ENCODE results near the gene CD69.

The CD69 gene

GRCh38 chr12:9779209-9779608, 18.5 kb upstream of the CD69 start:
- no peak for DNase-seq

DNA sequence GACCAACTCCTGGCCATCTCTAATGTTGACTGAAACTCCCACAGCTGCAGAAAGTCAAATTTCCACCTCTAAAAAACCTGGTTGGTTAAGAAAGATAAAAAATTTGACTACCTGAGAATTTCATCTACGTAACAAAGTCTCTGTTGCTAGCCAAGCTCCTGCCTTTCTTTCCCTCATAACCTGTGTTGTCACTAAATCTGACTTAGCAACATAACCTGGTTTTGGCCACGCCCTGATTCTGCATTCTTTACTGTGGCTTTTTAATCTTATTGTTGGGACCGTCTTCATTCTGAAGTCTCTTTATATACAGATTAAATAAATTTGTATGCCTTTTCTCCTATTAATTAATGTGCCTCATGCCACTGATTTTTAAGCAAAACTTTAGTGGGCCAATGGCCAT, 16.1 kb upstream of the CD69 start:
- peak in 1 of 6 experiments; percentile 20 for DNase-seq

DNA sequence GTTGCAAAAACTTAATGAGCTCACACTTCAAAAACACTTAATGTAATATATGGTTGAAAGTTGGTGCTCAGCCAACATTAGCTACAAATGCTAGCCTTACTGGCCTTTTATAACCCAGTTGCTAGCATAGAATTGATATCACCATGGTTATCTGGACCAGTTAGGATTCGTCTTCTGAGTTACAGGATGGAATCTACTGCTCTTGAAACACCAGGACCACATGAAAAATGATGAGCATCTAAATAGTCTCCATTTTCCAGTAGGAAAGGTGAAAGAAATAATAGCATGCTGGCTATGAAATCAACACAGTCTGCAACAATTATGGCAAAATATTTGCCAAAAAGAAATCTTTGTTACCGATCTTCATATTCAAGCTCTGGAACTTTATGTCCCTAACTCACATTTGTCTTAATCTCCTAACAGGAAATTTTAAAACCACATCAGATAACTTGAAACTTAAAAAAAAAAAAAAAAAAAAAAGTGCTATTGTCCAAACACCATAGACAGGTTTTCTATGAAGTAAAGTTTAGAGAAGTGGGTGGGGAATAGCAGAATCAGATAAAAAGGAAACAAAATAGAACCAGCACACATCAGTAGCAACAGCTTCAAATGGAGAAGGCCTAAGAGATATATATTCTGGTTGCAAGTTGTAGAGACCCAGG, 12.6 kb upstream of the CD69 start:
- peak in 3 of 6 experiments; percentile 54 to 69 (median 67) for DNase-seq

DNA sequence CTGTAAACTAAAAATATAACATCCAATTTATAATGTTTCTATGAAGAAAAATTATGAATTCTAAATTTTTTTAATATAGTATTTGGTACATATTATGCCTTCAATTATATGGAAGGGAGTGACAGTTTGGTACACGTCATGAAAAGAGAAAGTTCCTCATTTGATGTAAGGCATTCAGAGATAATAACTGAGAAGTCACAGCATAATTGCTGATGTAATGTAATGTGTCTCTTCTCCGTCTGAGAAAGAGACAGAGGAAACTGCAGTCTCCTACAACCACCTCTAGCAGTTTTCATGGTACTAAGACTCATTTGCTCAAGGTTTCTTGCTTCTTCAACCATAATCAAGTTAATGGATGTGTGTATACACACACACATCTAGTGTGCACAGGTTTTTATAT, 2.3 kb upstream of the CD69 start:
- peak in 3 of 6 experiments; percentile 42 to 57 (median 51) for DNase-seq

DNA sequence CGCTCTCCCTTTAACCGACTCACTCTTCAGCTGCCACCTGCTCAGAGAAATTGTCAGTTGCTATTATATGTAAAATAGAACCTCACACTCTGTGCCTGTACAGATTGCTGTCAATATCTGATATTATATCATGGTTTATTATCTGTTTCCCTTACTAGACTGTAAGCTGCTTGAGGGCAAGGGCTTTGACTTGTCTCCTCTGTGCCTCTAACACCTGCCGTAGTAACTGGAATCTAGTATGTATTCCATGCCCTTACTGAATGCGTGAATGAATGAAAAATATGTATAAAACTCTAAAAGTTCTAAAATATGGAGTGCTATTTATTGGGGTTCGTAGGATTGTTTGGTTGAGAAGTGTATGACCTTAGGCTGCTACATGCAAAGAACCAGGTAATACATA, 1.7 kb upstream of the CD69 start:
- no peak for DNase-seq

DNA sequence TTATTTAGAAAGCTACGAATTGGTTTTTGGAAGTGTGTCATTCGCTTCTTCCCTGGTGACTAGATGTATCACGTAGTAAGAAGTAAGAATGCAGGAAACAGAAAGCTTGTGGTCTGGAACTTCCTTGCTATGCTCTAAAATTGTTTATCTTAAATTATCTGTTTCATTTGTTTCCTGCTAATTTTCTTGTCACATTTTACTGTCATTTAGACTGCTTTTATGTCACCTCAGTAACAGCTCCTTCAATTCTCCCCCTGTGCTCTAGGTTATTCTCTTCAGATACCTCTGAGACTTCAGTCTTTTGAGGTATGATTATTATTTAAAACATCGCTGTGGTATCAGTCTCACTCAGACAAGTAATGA, 699 bp upstream of the CD69 start:
- DNase-seq: peak in 3 of 6 experiments; percentile 85 to 88 (median 87)

- peak in 2 of 6 experiments; percentile 52 to 67 for DNase-seq
Measured at GRCh38 chr12:9760120-9760519, 581 bp downstream of the CD69 start.

GRCh38 chr12:9759694-9760093, 1.0 kb downstream of the CD69 start:
- DNase-seq: peak in 1 of 6 experiments; percentile 42

DNA sequence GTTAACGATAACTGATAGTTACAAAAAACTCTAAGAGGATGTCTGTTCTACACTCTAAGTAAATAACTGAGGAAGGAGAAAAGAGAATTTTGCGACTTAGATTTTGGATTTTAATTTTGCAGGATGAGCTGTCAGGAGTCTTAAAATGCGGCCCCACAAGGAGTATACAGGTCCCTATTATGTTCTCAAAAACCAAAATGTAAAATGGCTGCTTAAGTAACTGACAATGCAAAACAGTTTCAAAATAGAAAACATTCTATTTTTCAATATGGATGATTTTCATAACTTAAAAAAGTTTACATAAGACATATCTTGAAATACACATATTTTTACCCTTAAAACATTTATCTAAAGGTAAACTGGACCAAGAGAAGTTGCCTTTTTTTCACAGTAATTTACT, 2.6 kb downstream of the CD69 start:
- peak in 1 of 6 experiments; percentile 35 for DNase-seq

- DNase-seq: no peak
Measured at GRCh38 chr12:9757433-9758025, 3.2 kb downstream of the CD69 start.

DNA sequence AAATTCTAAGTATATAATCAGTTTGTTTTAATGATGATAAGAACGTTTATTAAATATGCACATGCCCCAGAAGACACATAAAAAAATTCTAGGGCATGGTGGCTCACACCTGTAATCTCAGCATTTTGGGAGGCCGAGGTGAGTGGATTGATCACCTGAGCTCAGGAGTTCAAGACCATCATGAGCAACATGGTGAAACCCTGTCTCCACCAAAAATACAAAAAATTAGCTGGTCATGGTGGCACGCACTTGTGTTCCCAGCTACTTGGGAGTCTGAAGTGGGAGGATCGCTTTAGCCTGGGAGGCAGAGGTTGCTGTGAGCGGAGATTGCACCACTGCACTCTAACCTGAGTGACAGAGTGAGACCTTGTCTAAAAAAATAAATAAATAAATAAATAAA, 4.0 kb downstream of the CD69 start:
- no peak for DNase-seq

GRCh38 chr12:9756170-9756569, 4.5 kb downstream of the CD69 start:
- no peak for DNase-seq

GRCh38 chr12:9755567-9755966, 5.1 kb downstream of the CD69 start:
- no peak for DNase-seq

GRCh38 chr12:9755035-9755434, 5.7 kb downstream of the CD69 start:
- DNase-seq: no peak

DNA sequence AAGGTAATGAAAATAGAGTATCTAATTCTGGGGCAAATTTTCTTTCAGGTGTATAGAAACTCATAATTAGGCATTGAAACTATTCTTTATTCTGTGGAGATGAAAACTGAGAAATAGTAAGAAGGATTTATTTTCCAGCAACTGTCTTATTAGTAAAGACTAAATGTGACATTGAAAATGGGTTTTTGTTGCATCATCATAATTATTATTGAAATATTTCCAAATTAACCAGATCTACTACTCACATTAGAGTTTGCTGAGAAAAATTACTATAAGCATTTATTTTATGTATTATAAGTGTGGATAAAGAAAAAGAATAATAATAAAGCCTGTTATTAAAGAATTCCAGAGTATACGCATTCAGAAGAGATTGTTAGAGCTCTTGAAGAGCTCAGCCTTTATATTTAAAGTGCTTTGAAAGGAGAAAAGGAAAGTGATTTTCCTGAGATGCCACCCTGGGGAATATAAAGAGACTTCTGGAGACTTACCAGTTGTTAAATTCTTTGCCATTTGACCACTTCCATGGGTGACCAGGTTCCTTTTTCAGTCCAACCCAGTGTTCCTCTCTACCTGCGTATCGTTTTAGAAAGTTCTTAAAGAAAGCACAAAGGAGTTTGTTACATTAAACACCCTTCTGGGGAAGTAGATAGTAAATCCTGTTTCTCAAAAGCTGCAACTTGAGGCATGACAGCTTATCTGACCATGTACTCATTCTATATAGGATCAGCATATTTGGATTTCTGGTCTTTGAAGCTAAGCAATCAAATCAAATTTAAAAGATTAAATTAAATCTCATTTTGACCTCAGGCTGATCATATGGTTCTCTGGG, 6.4 kb downstream of the CD69 start:
- no peak for DNase-seq

- no peak for DNase-seq
Measured at GRCh38 chr12:9753498-9753897, 7.2 kb downstream of the CD69 start.

DNA sequence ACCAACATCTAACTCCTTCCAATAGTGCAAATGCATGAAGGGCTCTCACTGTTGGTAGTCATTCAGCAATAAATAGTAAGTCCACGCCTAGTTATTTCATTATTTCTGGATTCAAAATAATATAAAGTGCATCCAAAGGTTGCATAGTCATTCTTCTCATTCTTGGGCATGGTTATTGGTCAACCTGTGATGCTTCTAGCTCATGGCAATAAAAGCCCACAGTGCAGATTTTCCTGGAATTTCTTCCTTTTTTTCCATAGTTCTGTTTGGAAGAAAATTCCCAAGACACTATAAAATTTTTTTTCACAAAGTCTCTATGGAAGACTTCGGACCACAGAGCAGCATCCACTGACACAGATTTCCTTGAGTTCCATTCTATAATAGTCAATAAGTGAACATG, 7.6 kb downstream of the CD69 start:
- DNase-seq: no peak

- no peak for DNase-seq
Measured at GRCh38 chr12:9752145-9752933, 8.4 kb downstream of the CD69 start.

DNA sequence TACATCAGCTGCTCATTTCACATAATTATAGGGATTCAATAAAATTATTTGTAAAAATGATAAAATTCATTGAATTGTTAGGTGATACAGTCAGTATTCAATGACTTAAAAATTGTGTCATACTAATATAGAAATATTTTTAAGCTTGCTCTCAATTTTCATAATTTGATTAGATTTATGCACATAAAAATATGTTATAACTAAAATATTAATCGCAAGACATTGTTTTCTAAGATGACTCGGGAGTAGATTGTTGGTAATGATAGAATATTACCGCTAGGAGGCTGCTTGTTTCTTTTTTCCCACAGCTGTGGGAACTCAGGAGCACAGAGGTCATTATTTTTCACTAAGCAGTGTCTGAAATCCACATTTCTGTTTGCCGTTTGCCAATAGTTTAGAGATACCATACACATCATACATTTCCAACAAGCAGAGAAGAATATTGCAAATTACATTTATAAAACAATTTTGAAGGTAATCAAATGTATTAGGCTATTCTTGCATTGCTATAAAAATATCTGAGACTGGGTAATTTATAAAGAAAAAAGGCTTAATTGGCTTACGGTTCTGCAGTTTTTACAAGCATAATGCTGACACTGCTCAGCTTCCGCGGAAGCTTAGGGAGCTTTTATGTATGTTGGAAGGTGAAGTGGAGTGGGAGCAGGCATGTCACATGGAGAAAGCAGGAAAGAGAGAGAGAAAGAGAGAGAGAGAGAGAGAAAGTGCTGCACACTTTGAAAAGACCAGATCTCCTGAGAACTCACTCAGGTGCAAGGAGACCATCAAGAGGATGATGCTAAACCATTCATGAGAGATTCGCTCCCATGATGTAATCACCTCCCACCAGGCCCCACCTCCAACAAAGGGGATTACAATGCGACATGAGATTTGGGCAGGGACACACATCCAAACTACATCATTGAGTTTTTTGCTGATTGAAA, 9.2 kb downstream of the CD69 start:
- DNase-seq: peak in 5 of 6 experiments; percentile 22 to 51 (median 40)

DNA sequence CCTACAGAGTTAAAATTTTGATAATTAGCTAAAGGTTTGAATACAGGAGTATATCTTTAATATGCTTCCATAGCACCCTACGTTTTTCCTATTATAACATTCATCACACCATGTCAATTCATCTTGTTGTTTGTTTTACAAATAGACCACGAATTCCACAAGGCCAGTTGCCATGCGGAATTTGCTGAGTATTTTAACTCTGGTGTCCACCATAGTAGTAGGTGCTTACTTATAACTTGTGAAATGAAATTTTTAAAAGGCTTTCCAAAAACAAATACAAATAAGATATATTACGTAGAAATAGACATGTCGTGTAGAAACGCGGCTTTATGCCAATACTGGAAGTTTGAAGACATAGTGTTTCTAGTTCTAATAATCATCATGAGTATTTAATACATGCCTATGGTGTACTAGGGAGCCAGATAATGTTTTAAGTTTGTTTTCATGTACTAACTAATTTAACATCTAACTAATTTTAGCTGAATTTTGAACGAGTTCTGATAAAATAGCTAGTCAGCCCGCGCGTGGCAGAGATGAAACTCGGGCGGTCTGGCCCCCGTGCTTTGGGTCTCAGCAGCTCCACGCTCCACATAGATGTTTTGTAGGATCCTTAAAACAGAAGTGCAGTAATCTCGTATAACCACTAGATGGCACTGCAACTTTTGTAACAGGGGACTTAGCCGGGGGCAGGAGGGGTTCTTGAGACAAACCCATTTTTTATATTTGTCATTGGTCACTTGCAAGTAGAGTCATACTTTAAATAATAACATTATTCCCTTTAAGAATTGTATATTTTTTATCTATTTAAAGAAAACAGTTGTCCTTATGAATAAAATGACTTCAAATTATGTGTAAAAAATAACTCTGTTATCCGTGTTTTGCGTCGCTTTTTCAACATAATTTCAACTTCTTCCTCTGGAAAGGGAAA, 10.2 kb downstream of the CD69 start:
- DNase-seq: peak; percentile 24 to 83 (median 46)

GRCh38 chr12:9749640-9750039, 11.1 kb downstream of the CD69 start:
- no peak for DNase-seq
